ENCODE results near the gene HSPA14. TPM values are rescaled to one million over a fixed set of nuclear protein-coding genes. Genes with fewer than 3 reads are reported as not detected.
A peak's percentile ranks its signal among the peaks of the same experiment; 100 is the strongest.

HSPA14 gene
- total RNA-seq, 1 donor: 19.7 TPM

DNA sequence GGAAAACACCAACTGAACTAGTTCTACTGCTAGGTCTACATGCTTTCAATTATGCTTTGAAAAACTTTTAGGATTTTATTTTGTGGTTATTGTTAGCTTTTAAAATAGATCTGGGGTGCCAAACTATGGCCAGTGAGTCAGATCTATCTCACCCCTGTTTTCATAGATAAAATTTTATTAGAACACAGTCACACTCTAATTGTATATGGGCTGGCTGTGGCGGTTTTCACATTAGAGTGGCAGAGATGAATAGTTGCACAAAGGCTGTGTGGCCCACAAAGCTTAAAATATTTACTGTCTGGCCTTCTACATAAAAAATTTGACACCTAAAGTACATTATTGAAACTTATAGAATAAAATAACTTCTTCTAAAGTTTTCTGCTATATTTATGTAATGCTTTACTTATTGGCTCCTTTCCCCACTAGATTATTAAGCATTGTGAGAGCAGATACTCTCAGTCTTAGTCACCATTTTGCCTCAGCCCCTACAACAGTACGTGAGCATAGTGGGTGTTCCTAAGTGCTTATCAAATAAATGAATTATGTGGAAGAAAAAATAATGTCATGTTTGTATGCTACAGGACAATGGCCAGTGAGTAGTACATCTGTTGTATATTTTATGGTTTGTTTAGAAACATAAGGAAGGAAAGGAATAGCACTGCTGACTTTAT is 35.1 kb downstream of the HSPA14 start:
- H3K4me3 ChIP-seq (ENCODE audit: low read depth, low read length): no peak overlapping the region
- TF ChIP-seq, protein P1, sequence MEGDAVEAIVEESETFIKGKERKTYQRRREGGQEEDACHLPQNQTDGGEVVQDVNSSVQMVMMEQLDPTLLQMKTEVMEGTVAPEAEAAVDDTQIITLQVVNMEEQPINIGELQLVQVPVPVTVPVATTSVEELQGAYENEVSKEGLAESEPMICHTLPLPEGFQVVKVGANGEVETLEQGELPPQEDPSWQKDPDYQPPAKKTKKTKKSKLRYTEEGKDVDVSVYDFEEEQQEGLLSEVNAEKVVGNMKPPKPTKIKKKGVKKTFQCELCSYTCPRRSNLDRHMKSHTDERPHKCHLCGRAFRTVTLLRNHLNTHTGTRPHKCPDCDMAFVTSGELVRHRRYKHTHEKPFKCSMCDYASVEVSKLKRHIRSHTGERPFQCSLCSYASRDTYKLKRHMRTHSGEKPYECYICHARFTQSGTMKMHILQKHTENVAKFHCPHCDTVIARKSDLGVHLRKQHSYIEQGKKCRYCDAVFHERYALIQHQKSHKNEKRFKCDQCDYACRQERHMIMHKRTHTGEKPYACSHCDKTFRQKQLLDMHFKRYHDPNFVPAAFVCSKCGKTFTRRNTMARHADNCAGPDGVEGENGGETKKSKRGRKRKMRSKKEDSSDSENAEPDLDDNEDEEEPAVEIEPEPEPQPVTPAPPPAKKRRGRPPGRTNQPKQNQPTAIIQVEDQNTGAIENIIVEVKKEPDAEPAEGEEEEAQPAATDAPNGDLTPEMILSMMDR (IDR thresholded peaks at IDR 0.05; ENCODE audit: insufficient read depth, low read length): no peak
- peak; percentile 85 for DNase-seq (ENCODE audit: low read depth)

DNA sequence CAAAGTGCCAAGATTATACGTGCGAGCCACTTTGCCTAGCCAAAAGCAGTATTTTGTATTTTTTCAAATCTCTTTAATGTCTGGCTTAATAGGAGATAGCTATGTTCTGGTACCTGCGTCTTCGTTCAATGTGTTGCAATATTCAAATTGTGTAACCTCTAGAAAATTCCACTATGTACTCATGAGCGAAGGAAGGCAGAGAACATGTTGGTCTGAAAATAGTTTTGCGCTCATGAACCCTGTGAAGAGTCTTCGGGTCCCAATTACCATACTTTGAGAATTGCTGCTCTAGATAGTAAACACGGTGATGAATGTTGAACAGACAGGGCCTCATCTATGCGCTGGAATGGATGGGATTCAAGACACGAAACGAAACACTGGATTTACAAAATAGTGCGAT is 37.8 kb downstream of the HSPA14 start:
- no peak overlapping the region for H3K4me3 ChIP-seq (ENCODE audit: low read depth, low read length)
- TF ChIP-seq, protein P1 (IDR thresholded peaks at IDR 0.05; ENCODE audit: insufficient read depth, low read length): no peak

DNA sequence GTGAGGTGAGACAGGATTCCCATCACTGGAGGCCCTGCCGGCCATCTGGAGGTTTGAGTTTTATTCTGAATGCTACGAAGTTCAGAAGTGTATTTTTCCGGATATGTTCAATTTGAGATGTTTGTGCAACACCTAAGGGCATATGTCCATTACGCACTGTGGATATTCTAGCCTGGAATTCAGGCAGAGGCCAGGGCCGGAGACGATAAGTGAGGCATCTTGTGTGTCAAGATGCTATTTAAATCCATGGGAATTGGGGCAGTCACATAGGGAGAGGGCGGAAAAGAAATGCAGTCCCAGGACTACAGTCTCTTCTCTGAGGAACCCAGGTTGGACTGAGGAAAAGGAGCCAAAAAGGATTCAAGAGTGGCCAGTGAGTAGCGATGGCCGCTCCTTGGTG is 38.7 kb downstream of the HSPA14 start:
- H3K4me3 ChIP-seq (ENCODE audit: low read depth, low read length): peak overlapping the region; percentile 96
- TF ChIP-seq, protein P1 (IDR thresholded peaks at IDR 0.05; ENCODE audit: insufficient read depth, low read length): no peak

More for the DNA sequence above, 37.8 kb downstream of the HSPA14 start:
- no peak for DNase-seq (ENCODE audit: low read depth)

GRCh38 chr10:14878266-14879123 is 40.4 kb downstream of the HSPA14 start, which contains the start of gene SUV39H2:
TSS of gene SUV39H2 (plus strand) at chr10:14878866. CDS start at chr10:14878889, 23 bp downstream.
- H3K4me3 ChIP-seq (ENCODE audit: low read depth, low read length): peak within 1 kb of the TSS; percentile 96

More for the DNA sequence above, 38.7 kb downstream of the HSPA14 start:
- DNase-seq (ENCODE audit: low read depth): no peak

GRCh38 chr10:14879124-14879927 is 41.2 kb downstream of the HSPA14 start:
- TF ChIP-seq, protein P1 (IDR thresholded peaks at IDR 0.05; ENCODE audit: insufficient read depth, low read length): no peak
- peak; percentile 11 for DNase-seq (ENCODE audit: low read depth)
- peak overlapping the region; percentile 82 for H3K4me3 ChIP-seq (ENCODE audit: low read depth, low read length)

More at GRCh38 chr10:14878266-14879123, 40.4 kb downstream of the HSPA14 start, which contains the start of gene SUV39H2:
- TF ChIP-seq, protein P1 (IDR thresholded peaks at IDR 0.05; ENCODE audit: insufficient read depth, low read length): no peak
- peak; percentile 91 for DNase-seq (ENCODE audit: low read depth)

GRCh38 chr10:14879928-14880193 is 41.8 kb downstream of the HSPA14 start:
- peak overlapping the region; percentile 82 for H3K4me3 ChIP-seq (ENCODE audit: low read depth, low read length)
- TF ChIP-seq, protein P1 (IDR thresholded peaks at IDR 0.05; ENCODE audit: insufficient read depth, low read length): no peak
- no peak for DNase-seq (ENCODE audit: low read depth)

Measured in fibroblast of the aortic adventitia (primary cell).